IPS-11a (cell line): ENCODE results near the gene FAM163B.

Experiments
- H3K4me3 ChIP-seq: one replicate; pipeline ENCODE4 v1.5.1; 2013; ENCODE audit warnings: low read depth, low read length, control low read depth

FAM163B gene

GRCh38 chr9:133600739-133601138 is 8.4 kb downstream of the FAM163B start:
- no peak overlapping the region for H3K4me3 ChIP-seq

- no peak overlapping the region for H3K4me3 ChIP-seq
Measured at GRCh38 chr9:133599470-133600173, 9.6 kb downstream of the FAM163B start.

DNA sequence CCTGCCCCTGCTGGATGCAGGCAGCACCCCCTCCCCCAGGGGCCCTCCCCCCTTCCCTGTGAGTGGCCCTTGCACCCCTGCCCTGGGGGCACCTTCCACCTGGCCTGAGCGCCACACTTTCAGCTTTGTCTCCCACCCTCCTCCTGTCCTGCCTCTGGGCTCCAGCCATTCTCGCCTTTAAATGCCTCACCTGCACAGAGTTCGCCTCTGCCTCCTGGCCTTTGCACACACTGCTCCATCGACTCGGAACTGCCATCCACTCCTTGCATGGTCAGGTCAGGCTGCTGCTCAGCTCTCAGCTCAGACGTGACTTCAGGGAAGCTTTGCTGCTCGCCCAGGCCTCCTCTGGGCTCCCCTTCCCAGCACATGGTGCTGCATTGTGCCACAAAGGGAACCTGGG is 10.2 kb downstream of the FAM163B start:
- H3K4me3 ChIP-seq, result no peak overlapping the region

GRCh38 chr9:133597316-133597957 is 11.8 kb downstream of the FAM163B start:
- H3K4me3 ChIP-seq, result no peak overlapping the region

GRCh38 chr9:133595910-133596309 is 13.3 kb downstream of the FAM163B start:
- no peak overlapping the region for H3K4me3 ChIP-seq

GRCh38 chr9:133594310-133594709 is 14.9 kb downstream of the FAM163B start:
- H3K4me3 ChIP-seq, result no peak overlapping the region

- H3K4me3 ChIP-seq, result no peak overlapping the region
Measured at GRCh38 chr9:133593587-133594253, 15.5 kb downstream of the FAM163B start.

GRCh38 chr9:133592731-133593409 is 16.3 kb downstream of the FAM163B start:
- no peak overlapping the region for H3K4me3 ChIP-seq

- no peak overlapping the region for H3K4me3 ChIP-seq
Measured at GRCh38 chr9:133591985-133592384, 17.2 kb downstream of the FAM163B start.

- H3K4me3 ChIP-seq, result no peak overlapping the region
Measured at GRCh38 chr9:133591116-133591910, 17.9 kb downstream of the FAM163B start.

DNA sequence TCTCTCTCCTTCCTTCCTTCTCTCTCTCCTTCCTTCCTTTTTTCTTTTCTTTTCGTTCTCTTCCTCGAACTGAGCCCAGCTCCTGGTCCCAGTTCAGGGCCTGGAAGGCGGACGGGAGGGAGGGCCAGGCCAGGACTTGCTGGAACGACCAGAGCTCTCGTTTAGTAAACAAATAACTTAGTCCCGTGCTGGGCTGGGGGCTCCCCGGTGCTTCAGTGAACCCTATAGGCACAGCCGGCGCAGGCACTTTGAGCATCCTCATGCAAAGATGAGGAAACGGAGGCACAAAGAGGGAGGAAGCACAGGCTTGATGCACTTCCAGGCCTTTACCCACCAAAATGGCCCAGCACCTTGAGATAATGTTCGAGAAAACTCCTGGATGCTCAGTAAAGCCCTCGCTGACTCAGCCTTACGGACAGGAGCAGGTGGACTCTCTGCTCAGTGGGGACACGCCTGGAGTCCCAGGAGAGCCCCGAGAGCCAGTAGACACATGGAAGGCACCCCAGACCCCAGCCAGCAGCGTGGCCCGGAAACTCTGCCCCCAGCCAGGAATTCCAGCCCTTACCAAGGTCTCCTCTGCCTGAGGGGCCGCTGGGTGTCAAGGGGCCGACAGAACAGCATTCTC is 18.8 kb downstream of the FAM163B start:
- no peak overlapping the region for H3K4me3 ChIP-seq

GRCh38 chr9:133589454-133590227 is 19.5 kb downstream of the FAM163B start:
- no peak overlapping the region for H3K4me3 ChIP-seq

GRCh38 chr9:133587466-133587865 is 21.7 kb downstream of the FAM163B start:
- no peak overlapping the region for H3K4me3 ChIP-seq

DNA sequence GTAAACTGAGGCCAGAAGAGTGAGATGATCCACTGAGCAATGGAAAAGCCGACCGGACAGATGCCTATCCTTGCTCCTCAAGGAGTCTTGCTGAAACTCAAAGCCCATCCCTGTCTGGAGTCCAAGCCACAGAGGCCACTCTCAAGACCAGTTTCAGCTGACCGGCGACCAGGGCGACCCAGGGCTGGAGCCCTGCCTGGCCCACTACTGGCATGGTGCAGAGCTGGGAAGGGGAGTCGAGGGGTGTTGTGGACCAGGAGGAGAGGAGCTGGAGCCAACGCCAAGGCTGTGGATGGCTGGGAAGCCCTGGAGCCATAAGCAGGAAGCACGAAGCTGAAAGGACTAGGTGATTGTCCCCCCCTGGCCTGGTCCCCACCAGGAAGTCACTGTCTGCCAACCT is 22.1 kb downstream of the FAM163B start:
- no peak overlapping the region for H3K4me3 ChIP-seq

- H3K4me3 ChIP-seq, result no peak overlapping the region
Measured at GRCh38 chr9:133585481-133586351, 23.5 kb downstream of the FAM163B start.

GRCh38 chr9:133584559-133585476 is 24.4 kb downstream of the FAM163B start:
- H3K4me3 ChIP-seq, result no peak overlapping the region

- no peak overlapping the region for H3K4me3 ChIP-seq
Measured at GRCh38 chr9:133584167-133584558, 25.0 kb downstream of the FAM163B start.

- H3K4me3 ChIP-seq, result no peak overlapping the region
Measured at GRCh38 chr9:133583586-133583985, 25.6 kb downstream of the FAM163B start.
